Coronary artery (tissue), 2 donors: ENCODE measurements around the gene C2orf78.
"Not testable (repeated sequence)": the region's sequence is repeated elsewhere in the genome, so short reads cannot be mapped to it uniquely, and the experiment has no call there.

Experiments
- DNase-seq: peaks from one replicate; pipeline ENCODE4 v3.0.0-alpha.2; 2017; ENCODE audit warnings: low spot score
- H3K27ac ChIP-seq, 2 donors: fragments of 200-600 bp; sonication (generic); one replicate each; pipeline ENCODE4 v1.5.1; 2016 to 2019
- H3K4me3 ChIP-seq: fragments of 200-600 bp; sonication (generic); 2 replicates; pipeline ENCODE4 v1.5.1; 2016; ENCODE audit warnings: mild to moderate bottlenecking, moderate library complexity
- TF ChIP-seq, protein P1 (sequence below): fragments of 200-600 bp; sonication (generic); IDR thresholded peaks from one replicate; pipeline ENCODE4 v1.5.1; 2019; ENCODE audit warnings: antibody characterized with exemption

The C2orf78 gene

DNA sequence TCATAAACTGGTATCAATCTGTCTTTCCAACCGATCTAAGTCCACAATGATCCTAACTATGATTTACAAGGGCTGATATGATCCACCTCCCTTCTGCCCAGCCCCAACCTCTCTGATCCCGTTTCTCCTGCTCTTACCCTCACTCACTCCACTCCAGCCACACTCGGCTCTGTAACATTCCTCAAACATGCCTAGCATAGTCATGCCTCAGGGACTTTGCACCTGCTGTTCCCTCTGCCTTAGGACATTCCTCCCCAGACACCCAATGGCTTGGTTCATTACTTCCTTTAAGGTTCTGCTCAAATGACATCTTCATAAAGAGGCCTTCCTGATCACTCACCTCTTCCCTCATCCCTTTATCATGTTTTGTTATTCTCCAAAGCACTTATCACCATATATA lies 13.3 kb upstream of the C2orf78 start:
- H3K27ac ChIP-seq = no peak overlapping the region
- no peak for DNase-seq
- TF ChIP-seq, protein P1, sequence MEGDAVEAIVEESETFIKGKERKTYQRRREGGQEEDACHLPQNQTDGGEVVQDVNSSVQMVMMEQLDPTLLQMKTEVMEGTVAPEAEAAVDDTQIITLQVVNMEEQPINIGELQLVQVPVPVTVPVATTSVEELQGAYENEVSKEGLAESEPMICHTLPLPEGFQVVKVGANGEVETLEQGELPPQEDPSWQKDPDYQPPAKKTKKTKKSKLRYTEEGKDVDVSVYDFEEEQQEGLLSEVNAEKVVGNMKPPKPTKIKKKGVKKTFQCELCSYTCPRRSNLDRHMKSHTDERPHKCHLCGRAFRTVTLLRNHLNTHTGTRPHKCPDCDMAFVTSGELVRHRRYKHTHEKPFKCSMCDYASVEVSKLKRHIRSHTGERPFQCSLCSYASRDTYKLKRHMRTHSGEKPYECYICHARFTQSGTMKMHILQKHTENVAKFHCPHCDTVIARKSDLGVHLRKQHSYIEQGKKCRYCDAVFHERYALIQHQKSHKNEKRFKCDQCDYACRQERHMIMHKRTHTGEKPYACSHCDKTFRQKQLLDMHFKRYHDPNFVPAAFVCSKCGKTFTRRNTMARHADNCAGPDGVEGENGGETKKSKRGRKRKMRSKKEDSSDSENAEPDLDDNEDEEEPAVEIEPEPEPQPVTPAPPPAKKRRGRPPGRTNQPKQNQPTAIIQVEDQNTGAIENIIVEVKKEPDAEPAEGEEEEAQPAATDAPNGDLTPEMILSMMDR = no peak
- H3K4me3 ChIP-seq = no peak overlapping the region

DNA sequence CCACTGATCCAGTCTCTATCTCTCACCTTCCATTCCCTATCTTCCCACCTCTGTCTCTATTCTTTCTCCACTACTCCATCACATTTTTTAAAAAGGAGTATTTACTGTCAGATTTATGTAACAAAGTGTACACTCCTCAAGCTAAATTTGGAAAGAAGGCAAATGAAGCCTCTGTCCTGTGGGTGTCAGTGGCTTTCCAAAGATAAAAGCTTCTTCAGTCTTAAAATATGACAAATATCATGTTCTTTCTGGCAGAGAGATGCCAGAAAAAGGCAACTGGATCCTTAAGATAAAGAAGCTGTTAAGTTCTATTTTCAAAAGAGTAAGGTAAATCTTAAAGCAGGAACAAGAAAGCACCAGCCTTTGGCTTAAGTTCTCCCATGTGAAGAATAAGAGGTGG lies 11.2 kb upstream of the C2orf78 start:
- DNase-seq = no peak
- no peak overlapping the region for H3K4me3 ChIP-seq
- H3K27ac ChIP-seq = no peak overlapping the region
- TF ChIP-seq, protein P1 = no peak

DNA sequence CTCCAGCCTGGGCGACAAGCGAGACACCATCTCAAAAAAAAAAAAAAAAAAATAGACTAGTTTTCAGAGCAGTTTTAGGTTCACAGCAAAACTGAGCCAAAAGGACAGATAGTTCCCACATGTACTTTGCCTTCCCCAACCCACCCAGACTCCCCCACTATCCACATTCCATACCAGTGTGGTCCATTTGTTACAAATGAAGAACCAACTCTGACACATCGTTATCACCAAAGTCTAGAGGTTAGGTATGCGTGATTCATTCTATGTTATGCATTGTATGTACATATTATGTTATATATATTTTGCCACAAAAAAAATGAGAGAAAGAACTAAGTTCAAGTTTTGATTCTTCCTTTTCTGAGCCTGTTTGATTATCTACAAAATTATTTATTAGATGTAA lies 7.6 kb upstream of the C2orf78 start:
- no peak overlapping the region for H3K27ac ChIP-seq
- DNase-seq = no peak
- TF ChIP-seq, protein P1 = no peak
- H3K4me3 ChIP-seq = no peak overlapping the region

DNA sequence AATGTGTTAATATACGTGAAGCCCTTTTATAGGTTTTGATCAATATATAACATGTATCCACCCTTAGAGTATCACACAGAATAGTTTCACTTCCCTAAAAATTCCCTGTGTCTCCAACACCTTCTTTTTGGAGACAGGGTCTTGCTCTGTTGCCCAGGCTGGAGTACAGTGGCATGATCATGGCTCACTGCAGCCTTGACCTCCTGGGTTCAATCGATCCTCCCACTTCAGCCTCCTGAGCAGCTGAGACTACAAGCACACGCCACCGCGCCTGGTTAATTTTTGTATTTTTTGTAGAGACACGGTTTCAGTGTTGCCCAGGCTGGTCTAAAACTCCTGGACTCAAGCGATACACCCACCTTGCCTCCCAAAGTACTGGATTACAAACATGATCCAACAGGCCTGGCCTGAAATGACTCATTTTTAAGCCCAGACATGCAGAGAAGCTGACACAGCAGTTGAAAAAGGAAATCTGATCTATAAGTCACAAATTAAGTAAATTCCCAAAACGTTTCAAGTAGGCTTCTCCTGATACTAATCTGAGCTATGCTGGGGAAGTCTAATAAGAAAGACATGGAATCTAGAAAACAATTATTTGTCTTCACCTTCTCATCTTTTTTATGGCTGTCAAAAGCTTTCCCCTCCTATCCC lies 7.0 kb upstream of the C2orf78 start:
- TF ChIP-seq, protein P1 = no peak
- H3K4me3 ChIP-seq = no peak overlapping the region
- no peak for DNase-seq
- H3K27ac ChIP-seq = no peak overlapping the region

DNA sequence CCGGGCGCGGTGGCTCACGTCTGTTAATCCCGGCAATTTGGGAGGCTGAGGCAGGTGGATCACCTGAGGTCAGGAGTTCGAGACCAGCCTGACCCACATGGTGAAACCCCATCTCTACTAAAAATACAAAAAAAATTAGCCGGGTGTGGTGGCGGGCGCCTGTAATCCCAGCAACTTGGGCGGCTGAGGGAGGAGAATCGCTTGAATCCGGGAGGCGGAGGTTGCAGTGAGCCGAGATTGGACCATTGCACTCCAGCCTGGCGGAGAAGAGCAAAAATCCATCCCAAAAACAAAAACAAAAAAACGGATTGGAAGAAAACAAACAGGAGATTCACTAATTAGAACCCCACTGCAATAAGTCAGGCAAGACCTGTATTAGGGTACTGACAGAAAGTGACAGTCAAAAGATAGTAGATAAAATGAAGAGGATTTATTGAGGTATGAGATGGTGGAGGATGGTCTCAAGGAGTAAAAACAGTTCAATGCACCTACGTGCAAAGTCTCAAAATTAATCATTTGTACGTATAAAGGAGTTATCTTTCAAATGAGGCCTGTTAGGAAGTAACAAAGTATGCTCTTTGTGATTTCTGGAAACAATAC lies 5.0 kb upstream of the C2orf78 start:
- peak overlapping the region; percentile 85 for H3K4me3 ChIP-seq
- not testable (repeated sequence) for DNase-seq
- H3K27ac ChIP-seq = peak overlapping the region; percentile 89 to 94

DNA sequence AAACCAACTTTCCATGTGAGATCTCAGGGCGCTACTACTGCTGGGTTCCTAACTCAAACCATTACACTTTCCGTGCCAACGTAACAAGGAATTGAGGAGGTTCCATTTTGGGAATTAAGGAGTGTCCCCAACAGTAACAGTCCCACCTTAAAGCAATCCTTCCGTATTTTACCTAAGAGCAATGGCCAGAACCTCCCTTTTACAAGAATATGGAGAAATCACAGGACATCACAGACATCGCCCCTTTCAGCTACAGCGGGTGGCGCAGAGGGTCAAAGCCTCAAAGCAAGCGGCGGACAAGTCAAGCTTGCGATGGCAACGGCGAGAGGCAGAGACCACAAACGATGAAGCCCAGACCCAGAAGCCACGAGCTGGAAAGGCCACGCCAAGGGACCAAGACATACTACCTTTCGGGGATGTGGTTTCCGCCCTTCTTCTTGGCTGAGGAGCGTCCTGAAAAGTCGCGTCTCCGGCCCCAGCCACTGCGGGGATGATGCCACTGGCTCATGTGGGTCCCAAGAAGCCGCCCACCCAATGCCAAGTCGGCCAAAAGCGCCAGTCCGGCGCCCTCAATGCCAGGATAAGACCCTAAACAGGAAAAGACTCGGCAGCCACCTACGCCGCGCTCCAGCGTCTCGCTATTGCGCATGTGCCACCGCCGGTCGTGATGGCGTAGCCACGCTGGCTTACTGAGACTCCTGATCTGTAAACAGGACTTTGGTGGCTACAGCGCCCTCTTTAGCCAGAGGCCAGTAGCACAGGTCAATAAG lies 4.3 kb upstream of the C2orf78 start, which contains the start of gene DUSP11:
TSS of gene DUSP11 (minus strand) at position 637 of the 770 bp plus-strand sequence. CDS start at position 508, 129 bp downstream.
- TF ChIP-seq, protein P1 = peak; percentile 94
- DNase-seq = peak; percentile 94
- peak within 1 kb of the TSS; percentile 89 to 94 for H3K27ac ChIP-seq
- H3K4me3 ChIP-seq = peak within 1 kb of the TSS; percentile 85

DNA sequence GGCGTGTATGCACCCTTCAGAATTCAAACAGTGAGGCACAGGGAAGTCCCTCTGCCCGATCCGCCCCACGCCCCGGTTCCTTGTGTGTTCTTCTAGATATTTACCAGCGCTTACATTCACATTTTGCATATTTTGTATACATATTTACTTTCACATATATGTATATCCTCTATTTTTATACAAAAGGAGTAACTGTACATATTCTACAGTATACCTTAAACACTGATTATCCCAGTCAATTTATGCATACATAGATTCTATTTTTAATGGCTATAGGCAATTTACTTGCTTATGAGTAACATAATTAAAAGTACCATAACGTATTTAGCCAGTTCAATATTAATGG lies 3.8 kb upstream of the C2orf78 start:
- DNase-seq = no peak
- Histone ChIP-seq H3K4me3 (peak overlapping the region; percentile 85), H3K27ac (peak overlapping the region; percentile 89 to 94)
- TF ChIP-seq, protein P1 = peak; percentile 10

DNA sequence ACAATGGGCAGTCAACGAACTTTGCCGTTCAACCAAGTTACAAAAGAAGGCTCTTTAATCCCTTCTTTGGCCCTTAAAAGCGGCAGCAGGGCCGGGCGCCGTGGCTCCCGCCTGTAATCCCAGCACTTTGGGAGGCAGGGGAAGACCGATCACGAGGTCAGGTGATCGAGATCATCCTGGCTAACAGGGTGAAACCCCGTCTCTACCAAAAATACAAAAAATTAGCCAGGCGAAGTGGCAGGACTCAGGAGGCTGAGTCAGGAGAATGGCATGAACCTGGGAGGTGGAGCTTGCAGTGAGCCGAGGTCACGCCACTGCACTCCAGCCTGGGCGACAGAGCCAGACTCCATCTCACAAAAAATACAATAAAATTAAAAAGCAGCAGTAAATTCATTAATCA lies 581 bp upstream of the C2orf78 start:
- not testable (repeated sequence) for H3K27ac ChIP-seq, H3K4me3 ChIP-seq, DNase-seq
